BLaER1 (cell line): ENCODE results near the gene IER5.

Experiments used
- H3K27ac ChIP-seq: shearing (Covaris generic); formaldehyde crosslinking; 2 replicates; pipeline ENCODE4 v1.8.1; 2022
- H3K27me3 ChIP-seq: shearing (Covaris generic); formaldehyde crosslinking; 2 replicates; pipeline ENCODE4 v1.8.1; 2022
- H3K36me3 ChIP-seq: shearing (Covaris generic); formaldehyde crosslinking; 2 replicates; pipeline ENCODE4 v1.8.1; 2022
- H3K4me1 ChIP-seq: shearing (Covaris generic); formaldehyde crosslinking; 2 replicates; pipeline ENCODE4 v1.8.1; 2022
- H3K4me2 ChIP-seq: shearing (Covaris generic); formaldehyde crosslinking; 2 replicates; pipeline ENCODE4 v1.8.1; 2022
- H3K4me3 ChIP-seq: shearing (Covaris generic); formaldehyde crosslinking; 2 replicates; pipeline ENCODE4 v1.8.1; 2022
- H3K9ac ChIP-seq: shearing (Covaris generic); formaldehyde crosslinking; 2 replicates; pipeline ENCODE4 v1.8.1; 2022
- H3K9me3 ChIP-seq: shearing (Covaris generic); formaldehyde crosslinking; 2 replicates; pipeline ENCODE4 v1.8.1; 2022
- H4K20me1 ChIP-seq: shearing (Covaris generic); formaldehyde crosslinking; 2 replicates; pipeline ENCODE4 v1.8.1; 2022
- Cebpa-rat ChIP-seq: shearing (Covaris generic); IDR thresholded peaks from 2 replicates; pipeline ENCODE4 v1.8.1; 2022

IER5 gene

GRCh38 chr1:181086926-181087325 lies 1.6 kb upstream of the IER5 start:
- H3K4me2 ChIP-seq: peak overlapping the region; percentile 86; the same call in 1 of the 2 replicates

GRCh38 chr1:181087400-181087901 lies 1.0 kb upstream of the IER5 start:
- Histone ChIP-seq H3K27ac (no peak overlapping the region), H3K9ac (no peak overlapping the region), H3K36me3 (peaks cover 2% of the 10 kb centered on the region; the same call in 1 of the 2 replicates), H3K27me3 (no peaks in the 10 kb centered on the region), H4K20me1 (peaks cover 38% of the 10 kb centered on the region), H3K4me2 (peak overlapping the region; percentile 86), H3K4me1 (peaks cover 41% of the 10 kb centered on the region), H3K9me3 (no peaks in the 10 kb centered on the region), H3K4me3 (no peak overlapping the region)
- TF ChIP-seq Cebpa-rat: no peak

More at GRCh38 chr1:181086926-181087325, 1.6 kb upstream of the IER5 start:
- Histone ChIP-seq H3K36me3 (no peaks in the 10 kb centered on the region), H3K4me3 (no peak overlapping the region), H3K4me1 (peaks cover 36% of the 10 kb centered on the region), H3K9me3 (no peaks in the 10 kb centered on the region), H3K9ac (no peak overlapping the region), H4K20me1 (peaks cover 33% of the 10 kb centered on the region), H3K27ac (no peak overlapping the region), H3K27me3 (no peaks in the 10 kb centered on the region)
- no peak for TF ChIP-seq Cebpa-rat

GRCh38 chr1:181089017-181089675 lies 646 bp downstream of the IER5 start:
- H3K27me3 ChIP-seq: no peaks in the 10 kb centered on the region
- no peaks in the 10 kb centered on the region for H3K9me3 ChIP-seq
- peak overlapping the region; percentile 90 for H3K27ac ChIP-seq
- peak overlapping the region; percentile 90 for H3K9ac ChIP-seq
- no peak for TF ChIP-seq Cebpa-rat
- H3K4me1 ChIP-seq: peaks cover 44% of the 10 kb centered on the region
- H3K36me3 ChIP-seq: peaks cover 12% of the 10 kb centered on the region; the same call in 1 of the 2 replicates
- H3K4me3 ChIP-seq: peak overlapping the region; percentile 90
- H3K4me2 ChIP-seq: peak overlapping the region; percentile 86
- peaks cover 55% of the 10 kb centered on the region for H4K20me1 ChIP-seq

GRCh38 chr1:181089676-181090544 lies 1.4 kb downstream of the IER5 start:
- Histone ChIP-seq H3K4me1 (peaks cover 43% of the 10 kb centered on the region), H4K20me1 (peaks cover 63% of the 10 kb centered on the region), H3K27ac (peak overlapping the region; percentile 90), H3K9me3 (no peaks in the 10 kb centered on the region), H3K27me3 (no peaks in the 10 kb centered on the region), H3K4me3 (peak overlapping the region; percentile 90), H3K36me3 (peaks cover 18% of the 10 kb centered on the region; the same call in 1 of the 2 replicates), H3K9ac (peak overlapping the region; percentile 90), H3K4me2 (peak overlapping the region; percentile 86)
- no peak for TF ChIP-seq Cebpa-rat

GRCh38 chr1:181090641-181091126 lies 2.2 kb downstream of the IER5 start:
- Histone ChIP-seq H3K9ac (peak overlapping the region; percentile 90), H3K4me2 (peak overlapping the region; percentile 86), H4K20me1 (peaks cover 71% of the 10 kb centered on the region), H3K4me1 (peaks cover 50% of the 10 kb centered on the region), H3K9me3 (no peaks in the 10 kb centered on the region), H3K27ac (peak overlapping the region; percentile 90), H3K36me3 (peaks cover 19% of the 10 kb centered on the region; the same call in 1 of the 2 replicates), H3K4me3 (peak overlapping the region; percentile 90), H3K27me3 (no peaks in the 10 kb centered on the region)
- TF ChIP-seq Cebpa-rat: no peak

GRCh38 chr1:181091309-181092040 lies 3.0 kb downstream of the IER5 start:
- 0 out of 2 replicates have a peak overlapping the region, but pooled peaks have one; percentile 2 for H3K9ac ChIP-seq
- no peaks in the 10 kb centered on the region for H3K9me3 ChIP-seq
- no peak for TF ChIP-seq Cebpa-rat
- H3K27ac ChIP-seq: no peak overlapping the region
- peaks cover 58% of the 10 kb centered on the region for H3K4me1 ChIP-seq
- peaks cover 19% of the 10 kb centered on the region; the same call in 1 of the 2 replicates for H3K36me3 ChIP-seq
- H3K4me2 ChIP-seq: peak overlapping the region; percentile 86
- peak overlapping the region; percentile 90 for H3K4me3 ChIP-seq
- H3K27me3 ChIP-seq: no peaks in the 10 kb centered on the region
- H4K20me1 ChIP-seq: peaks cover 78% of the 10 kb centered on the region

GRCh38 chr1:181092056-181092455 lies 3.6 kb downstream of the IER5 start:
- no peaks in the 10 kb centered on the region for H3K9me3 ChIP-seq
- no peak overlapping the region for H3K27ac ChIP-seq
- no peaks in the 10 kb centered on the region for H3K27me3 ChIP-seq
- H3K4me1 ChIP-seq: peaks cover 63% of the 10 kb centered on the region
- peaks cover 78% of the 10 kb centered on the region for H4K20me1 ChIP-seq
- H3K36me3 ChIP-seq: peaks cover 19% of the 10 kb centered on the region; the same call in 1 of the 2 replicates
- H3K4me2 ChIP-seq: peak overlapping the region; percentile 86
- TF ChIP-seq Cebpa-rat: no peak
- H3K9ac ChIP-seq: no peak overlapping the region
- 0 out of 2 replicates have a peak overlapping the region, but pooled peaks have one; percentile 90 for H3K4me3 ChIP-seq

- peaks cover 63% of the 10 kb centered on the region for H3K4me1 ChIP-seq
- H3K9me3 ChIP-seq: no peaks in the 10 kb centered on the region
- no peak overlapping the region for H3K4me3 ChIP-seq
- H3K27ac ChIP-seq: no peak overlapping the region
- TF ChIP-seq Cebpa-rat: no peak
- H3K9ac ChIP-seq: no peak overlapping the region
- no peaks in the 10 kb centered on the region for H3K27me3 ChIP-seq
- peaks cover 78% of the 10 kb centered on the region for H4K20me1 ChIP-seq
- H3K36me3 ChIP-seq: peaks cover 19% of the 10 kb centered on the region; the same call in 1 of the 2 replicates
- H3K4me2 ChIP-seq: peak overlapping the region; percentile 86; the same call in 1 of the 2 replicates
Measured at GRCh38 chr1:181092883-181093458, 4.5 kb downstream of the IER5 start.
